Keratinocyte (primary cell): ENCODE measurements around the gene CCT7.

Experiments
- EZH2 ChIP-seq: IDR thresholded peaks from one replicate; pipeline ENCODE4 v1.6.1; 2012; ENCODE audit warnings: inconsistent platforms, mild to moderate bottlenecking, low read length, moderate library complexity
- TF ChIP-seq, protein P1 (sequence below), 3 experiments: IDR thresholded peaks in 1 of 3; conservative IDR thresholded peaks in 1 of 3; optimal IDR thresholded peaks in 1 of 3; 2 replicates in 2 of 3; 3 replicates in 1 of 3; pipeline versions ENCODE3 to v1.5.1; 2011; ENCODE audit warnings: low read length in 3 of 3, mild to moderate bottlenecking in 3 of 3, moderate library complexity in 2 of 3, control low read depth in 1 of 3, inconsistent platforms in 1 of 3; ENCODE audit not compliant: insufficient read depth in 2 of 3; ENCODE audit errors: extremely low read depth in 1 of 3

DNA sequence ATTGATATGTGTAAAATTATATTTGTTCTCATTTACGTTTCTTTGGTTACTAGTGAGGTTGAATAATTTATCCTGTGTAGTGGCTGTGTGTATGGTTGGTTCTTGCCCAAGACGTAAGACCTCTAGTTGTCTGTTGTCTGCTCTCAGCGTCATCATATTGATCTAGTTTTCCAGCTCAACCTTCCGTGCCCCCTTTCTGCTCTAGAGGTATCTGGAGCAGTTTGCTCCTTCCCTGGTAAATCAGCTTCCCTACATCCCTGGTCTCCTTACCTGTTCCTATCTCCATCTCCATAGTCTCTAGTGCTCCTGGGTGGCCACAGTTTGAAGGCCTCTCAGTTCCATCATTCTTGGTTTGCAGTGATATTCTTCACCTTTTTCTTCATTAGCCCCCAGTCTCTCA is 18.9 kb upstream of the CCT7 start:
- TF ChIP-seq, protein P1, sequence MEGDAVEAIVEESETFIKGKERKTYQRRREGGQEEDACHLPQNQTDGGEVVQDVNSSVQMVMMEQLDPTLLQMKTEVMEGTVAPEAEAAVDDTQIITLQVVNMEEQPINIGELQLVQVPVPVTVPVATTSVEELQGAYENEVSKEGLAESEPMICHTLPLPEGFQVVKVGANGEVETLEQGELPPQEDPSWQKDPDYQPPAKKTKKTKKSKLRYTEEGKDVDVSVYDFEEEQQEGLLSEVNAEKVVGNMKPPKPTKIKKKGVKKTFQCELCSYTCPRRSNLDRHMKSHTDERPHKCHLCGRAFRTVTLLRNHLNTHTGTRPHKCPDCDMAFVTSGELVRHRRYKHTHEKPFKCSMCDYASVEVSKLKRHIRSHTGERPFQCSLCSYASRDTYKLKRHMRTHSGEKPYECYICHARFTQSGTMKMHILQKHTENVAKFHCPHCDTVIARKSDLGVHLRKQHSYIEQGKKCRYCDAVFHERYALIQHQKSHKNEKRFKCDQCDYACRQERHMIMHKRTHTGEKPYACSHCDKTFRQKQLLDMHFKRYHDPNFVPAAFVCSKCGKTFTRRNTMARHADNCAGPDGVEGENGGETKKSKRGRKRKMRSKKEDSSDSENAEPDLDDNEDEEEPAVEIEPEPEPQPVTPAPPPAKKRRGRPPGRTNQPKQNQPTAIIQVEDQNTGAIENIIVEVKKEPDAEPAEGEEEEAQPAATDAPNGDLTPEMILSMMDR (optimal IDR thresholded peaks at IDR 0.05 in 1 of 3, IDR thresholded peaks at IDR 0.05 in 1 of 3, conservative IDR thresholded peaks at IDR 0.05 in 1 of 3; ENCODE audit: extremely low read depth in 1 of 3, insufficient read depth in 2 of 3, low read length in 3 of 3), result no peak
- TF ChIP-seq EZH2, result no peak
